Activated CD4-positive, alpha-beta T cell treated with anti-CD3 and anti-CD28 coated beads for 24 hours (primary cell): ENCODE data around the gene IL17RC.
A peak's percentile ranks its signal among the peaks of the same experiment; 100 is the strongest.
"Not testable (repeated sequence)": the region's sequence is repeated elsewhere in the genome, so short reads cannot be mapped to it uniquely, and the experiment has no call there.

Experiments used
- DNase-seq, 2 donors: peaks; one replicate each; pipeline ENCODE4 v3.0.0-alpha.2; 2020; ENCODE audit warnings: low read depth in 2 of 2

IL17RC gene

GRCh38 chr3:9915254-9916141, 1.4 kb upstream of the IL17RC start:
- DNase-seq, result no peak

GRCh38 chr3:9916346-9916733, 558 bp upstream of the IL17RC start:
- no peak for DNase-seq

- DNase-seq, result no peak
These were observed 922 bp downstream of the IL17RC start for GRCh38 chr3:9917820-9918219.

- no peak for DNase-seq
These were observed 1.6 kb downstream of the IL17RC start for GRCh38 chr3:9918261-9919038.

- no peak for DNase-seq
These were observed 11.3 kb downstream of the IL17RC start for GRCh38 chr3:9928158-9928557.

GRCh38 chr3:9930804-9931418, 14.0 kb downstream of the IL17RC start:
- no peak for DNase-seq

GRCh38 chr3:9932535-9932842, 15.6 kb downstream of the IL17RC start:
- no peak for DNase-seq

GRCh38 chr3:9932843-9933560, 16.1 kb downstream of the IL17RC start:
- peak; percentile 82 for DNase-seq

GRCh38 chr3:9933561-9934234, 16.8 kb downstream of the IL17RC start, which contains the start of gene CRELD1:
TSS of gene CRELD1 (plus strand) at chr3:9933834. CDS start at chr3:9934439, 605 bp downstream.
- DNase-seq, result peak; percentile 94 to 96

- no peak for DNase-seq
These were observed 17.3 kb downstream of the IL17RC start for GRCh38 chr3:9934235-9934621.

GRCh38 chr3:9934993-9935392, 18.1 kb downstream of the IL17RC start:
- DNase-seq, result no peak

- no peak for DNase-seq
These were observed 19.1 kb downstream of the IL17RC start for GRCh38 chr3:9935966-9936510.

- DNase-seq, result no peak
These were observed 20.8 kb downstream of the IL17RC start for GRCh38 chr3:9937486-9938238.

- no peak for DNase-seq
These were observed 22.1 kb downstream of the IL17RC start for GRCh38 chr3:9938966-9939365.

GRCh38 chr3:9939906-9940305, 23.0 kb downstream of the IL17RC start:
- DNase-seq, result not testable (repeated sequence)

- no peak for DNase-seq
These were observed 23.8 kb downstream of the IL17RC start for GRCh38 chr3:9940746-9941145.

- DNase-seq, result no peak
These were observed 25.3 kb downstream of the IL17RC start for GRCh38 chr3:9942164-9942563.

- no peak for DNase-seq
These were observed 26.2 kb downstream of the IL17RC start for GRCh38 chr3:9942934-9943690.

- DNase-seq, result no peak
These were observed 27.4 kb downstream of the IL17RC start for GRCh38 chr3:9944271-9944670.

GRCh38 chr3:9945358-9945757, 28.5 kb downstream of the IL17RC start:
- no peak for DNase-seq
